HepG2 (cell line): ENCODE measurements around the gene GAREM1. TPM values are rescaled to one million over a fixed set of nuclear protein-coding genes. Genes with fewer than 3 reads are reported as not detected.
A peak's percentile ranks its signal among the peaks of the same experiment; 100 is the strongest.

Experiments
- AFF4 ChIP-seq: sonication (generic); formaldehyde crosslinking; IDR thresholded peaks from 2 replicates; pipeline ENCODE4 v1.4.0; 2020; ENCODE audit warnings: missing genetic modification reagents
- ARID3A ChIP-seq: IDR thresholded peaks from 2 replicates; pipeline ENCODE4 v1.6.1; 2012; ENCODE audit warnings: low read depth, low read length, improper control_type of control experiment
- BRD4 ChIP-seq: sonication (generic); formaldehyde crosslinking; IDR thresholded peaks from 2 replicates; pipeline ENCODE4 v1.4.0; 2020; ENCODE audit warnings: missing genetic modification reagents
- GMEB2 ChIP-seq: IDR thresholded peaks from 2 replicates; pipeline ENCODE4 v1.6.1; 2016; ENCODE audit warnings: missing biosample characterization, missing genetic modification reagents, low read depth
- KLF12 ChIP-seq: sonication (generic); formaldehyde crosslinking; IDR thresholded peaks from 2 replicates; pipeline ENCODE4 v1.4.0; 2020; ENCODE audit warnings: missing genetic modification reagents, borderline replicate concordance
- KMT2B ChIP-seq: IDR thresholded peaks from 2 replicates; pipeline ENCODE4 v1.6.1; 2016; ENCODE audit warnings: missing genetic modification reagents, missing compliant biosample characterization
- MXD3 ChIP-seq: IDR thresholded peaks from 2 replicates; pipeline ENCODE4 v1.6.1; 2016; ENCODE audit warnings: mild to moderate bottlenecking, missing biosample characterization, missing genetic modification reagents
- POGZ ChIP-seq: sonication (generic); formaldehyde crosslinking; IDR thresholded peaks from 2 replicates; pipeline ENCODE4 v1.4.0; 2020; ENCODE audit warnings: mild to moderate bottlenecking, missing genetic modification reagents
- SNAI1 ChIP-seq: sonication (generic); formaldehyde crosslinking; IDR thresholded peaks from 2 replicates; pipeline ENCODE4 v1.5.0; 2020; ENCODE audit warnings: mild to moderate bottlenecking, missing genetic modification reagents, borderline replicate concordance
- SPEN ChIP-seq: sonication (generic); formaldehyde crosslinking; IDR thresholded peaks from 2 replicates; pipeline ENCODE4 v1.5.1; 2020; ENCODE audit warnings: low read depth, mild to moderate bottlenecking, missing genetic modification reagents
- TRAFD1 ChIP-seq: sonication (generic); formaldehyde crosslinking; IDR thresholded peaks from 2 replicates; pipeline ENCODE4 v1.5.1; 2020; ENCODE audit warnings: missing genetic modification reagents, mild to moderate bottlenecking, borderline replicate concordance
- ZBTB34 ChIP-seq: sonication (generic); formaldehyde crosslinking; IDR thresholded peaks from 2 replicates; pipeline ENCODE4 v1.8.0; 2022; ENCODE audit warnings: mild to moderate bottlenecking, missing genetic modification reagents
- ZFP82 ChIP-seq: sonication (generic); formaldehyde crosslinking; IDR thresholded peaks from 2 replicates; pipeline ENCODE4 v1.5.1; 2020; ENCODE audit warnings: mild to moderate bottlenecking, missing genetic modification reagents, borderline replicate concordance
- ZNF17 ChIP-seq: sonication (generic); formaldehyde crosslinking; IDR thresholded peaks from 2 replicates; pipeline ENCODE4 v1.5.0; 2020; ENCODE audit warnings: mild to moderate bottlenecking, missing genetic modification reagents
- ZNF225 ChIP-seq: sonication (generic); formaldehyde crosslinking; IDR thresholded peaks from 2 replicates; pipeline ENCODE4 v1.4.0; 2020; ENCODE audit warnings: mild to moderate bottlenecking, missing genetic modification reagents
- ZNF24 ChIP-seq: fragments of 450-650 bp; IDR thresholded peaks from 2 replicates; pipeline ENCODE4 v1.6.1; 2017; ENCODE audit warnings: antibody characterized with exemption, mild to moderate bottlenecking
- ZNF547 ChIP-seq: sonication (generic); formaldehyde crosslinking; IDR thresholded peaks from 2 replicates; pipeline ENCODE4 v1.5.1; 2020; ENCODE audit warnings: mild to moderate bottlenecking, missing genetic modification reagents
- polyA plus RNA-seq, 8 experiments: library from polyadenylated mRNA; depleted of rRNA in 3 of 8; stranded (reverse) in 7 of 8; unstranded in 1 of 8; fragments of >200 nt; fragmentation: Illumina TruSeq in 4 of 8; extraction: Trizol in 4 of 8; gene quantifications; 2 replicates each; pipeline versions ENCODE4 v1.2.1 to v1.2.3, GENCODE V29; 2011 to 2016; ENCODE audit warnings: low read depth in 4 of 8, missing spikeins in 1 of 8, mixed read lengths in 1 of 8; ENCODE audit not compliant: insufficient read depth in 1 of 8
- total RNA-seq, 5 experiments: library from RNA; depleted of rRNA; stranded (reverse); fragments of >200 nt; fragmentation: Illumina TruSeq; extraction: Trizol; gene quantifications; 2 replicates each; pipeline ENCODE4 v1.2.3, GENCODE V29; 2016; ENCODE audit warnings: low read depth in 1 of 5

GAREM1 gene
- total and polyA plus RNA-seq, 2 of the 13 experiments (the other 11 are each of a cell fraction or from before 2014, with no cell fraction given), result 2.5 to 2.9 TPM

GRCh38 chr18:32470714-32471633 lies at the start of gene GAREM1 (continued):
- no peak for TF ChIP-seq ZBTB34 (CRISPR knock-in tag)
- TF ChIP-seq ZFP82, result peak; percentile 34; the same call in 1 of the 2 replicates
- no peak for TF ChIP-seq KLF12 (CRISPR knock-in tag)
- TF ChIP-seq ZNF17 (CRISPR knock-in tag), result no peak
- no peak for TF ChIP-seq BRD4
- TF ChIP-seq AFF4 (CRISPR knock-in tag), result no peak
- no peak for TF ChIP-seq POGZ (CRISPR knock-in tag)
- TF ChIP-seq ARID3A, result no peak
- TF ChIP-seq GMEB2 (CRISPR knock-in tag), result no peak
- TF ChIP-seq ZNF547 (CRISPR knock-in tag), result no peak
- no peak for TF ChIP-seq ZNF24
- TF ChIP-seq ZNF225, result no peak; the same call in 1 of the 2 replicates
- peak; percentile 38; the same call in 1 of the 2 replicates for TF ChIP-seq SPEN
- TF ChIP-seq SNAI1 (CRISPR knock-in tag), result no peak
- no peak for TF ChIP-seq MXD3 (CRISPR knock-in tag)
- peak; percentile 74 for TF ChIP-seq KMT2B (CRISPR knock-in tag)
- no peak for TF ChIP-seq TRAFD1
